ENCODE results near the gene ATP2A3. TPM values are rescaled to one million over a fixed set of nuclear protein-coding genes. Genes with fewer than 3 reads are reported as not detected.

Gene ATP2A3
- total RNA-seq, 6 experiments from 2014 or later, result 0.05 to 0.12 (median 0.08) TPM

GRCh38 chr17:4007346-4008081 is 43.3 kb upstream of the ATP2A3 start:
- no peak overlapping the region for H3K4me3 Mint-ChIP-seq
- H3K4me1 Mint-ChIP-seq (ENCODE audit: low read depth), result peaks cover 4% of the 10 kb centered on the region
- no peaks in the 10 kb centered on the region for H3K9me3 Mint-ChIP-seq
- peaks cover 7% of the 10 kb centered on the region for H3K27me3 Mint-ChIP-seq (ENCODE audit: insufficient read depth)
- no peak; the same call in 1 of the 2 replicates for TF ChIP-seq CTCF (IDR thresholded peaks at IDR 0.05)
- H3K36me3 Mint-ChIP-seq (ENCODE audit: low read depth), result peaks cover 10% of the 10 kb centered on the region
- DNase-seq, result no peak
- H3K27ac Mint-ChIP-seq, result no peak overlapping the region

GRCh38 chr17:4006745-4007211 is 42.5 kb upstream of the ATP2A3 start:
- Mint-ChIP-seq H3K4me3 (no peak overlapping the region), H3K27me3 (ENCODE audit: insufficient read depth) (peaks cover 7% of the 10 kb centered on the region), H3K4me1 (ENCODE audit: low read depth) (peaks cover 11% of the 10 kb centered on the region), H3K36me3 (ENCODE audit: low read depth) (peaks cover 10% of the 10 kb centered on the region), H3K27ac (peak overlapping the region; percentile 17; the same call in 1 of the 2 replicates), H3K9me3 (no peaks in the 10 kb centered on the region)
- DNase-seq, result no peak
- TF ChIP-seq CTCF (IDR thresholded peaks at IDR 0.05), result no peak

GRCh38 chr17:4006165-4006589 is 41.9 kb upstream of the ATP2A3 start:
- Mint-ChIP-seq H3K4me3 (no peak overlapping the region), H3K27ac (no peak overlapping the region), H3K9me3 (no peaks in the 10 kb centered on the region), H3K4me1 (ENCODE audit: low read depth) (peaks cover 16% of the 10 kb centered on the region), H3K36me3 (ENCODE audit: low read depth) (peaks cover 10% of the 10 kb centered on the region), H3K27me3 (ENCODE audit: insufficient read depth) (peaks cover 7% of the 10 kb centered on the region)
- no peak for TF ChIP-seq CTCF (IDR thresholded peaks at IDR 0.05)
- no peak for DNase-seq

GRCh38 chr17:4005296-4006164 is 41.3 kb upstream of the ATP2A3 start:
- Mint-ChIP-seq H3K9me3 (no peaks in the 10 kb centered on the region), H3K4me3 (no peak overlapping the region), H3K4me1 (ENCODE audit: low read depth) (peaks cover 22% of the 10 kb centered on the region), H3K36me3 (ENCODE audit: low read depth) (peaks cover 10% of the 10 kb centered on the region), H3K27ac (no peak overlapping the region), H3K27me3 (ENCODE audit: insufficient read depth) (peaks cover 7% of the 10 kb centered on the region)
- no peak for DNase-seq
- no peak for TF ChIP-seq CTCF (IDR thresholded peaks at IDR 0.05)

- Mint-ChIP-seq H3K4me3 (no peak overlapping the region), H3K27me3 (ENCODE audit: insufficient read depth) (peaks cover 7% of the 10 kb centered on the region), H3K36me3 (ENCODE audit: low read depth) (peaks cover 10% of the 10 kb centered on the region), H3K4me1 (ENCODE audit: low read depth) (peaks cover 22% of the 10 kb centered on the region), H3K27ac (no peak overlapping the region), H3K9me3 (no peaks in the 10 kb centered on the region)
- DNase-seq, result no peak
- peak; percentile 95 for TF ChIP-seq CTCF (IDR thresholded peaks at IDR 0.05)
Observed at GRCh38 chr17:4004517-4005295, 40.5 kb upstream of the ATP2A3 start.

Data from HFFc6 (cell line).